GM11168 (cell line): ENCODE results near the gene BCAR1.
"Not testable (repeated sequence)": the region's sequence is repeated elsewhere in the genome, so short reads cannot be mapped to it uniquely, and the experiment has no call there.

ENCODE experiments used
- in situ Hi-C: fragments of 300-500 bp; cut with MboI; formaldehyde crosslinking; loops from one replicate; pipeline ENCODE4 v1.12.0; 2022; ENCODE audit warnings: low sequenced_read_pairs; ENCODE audit not compliant: unreplicated experiment

BCAR1 gene, protein sequence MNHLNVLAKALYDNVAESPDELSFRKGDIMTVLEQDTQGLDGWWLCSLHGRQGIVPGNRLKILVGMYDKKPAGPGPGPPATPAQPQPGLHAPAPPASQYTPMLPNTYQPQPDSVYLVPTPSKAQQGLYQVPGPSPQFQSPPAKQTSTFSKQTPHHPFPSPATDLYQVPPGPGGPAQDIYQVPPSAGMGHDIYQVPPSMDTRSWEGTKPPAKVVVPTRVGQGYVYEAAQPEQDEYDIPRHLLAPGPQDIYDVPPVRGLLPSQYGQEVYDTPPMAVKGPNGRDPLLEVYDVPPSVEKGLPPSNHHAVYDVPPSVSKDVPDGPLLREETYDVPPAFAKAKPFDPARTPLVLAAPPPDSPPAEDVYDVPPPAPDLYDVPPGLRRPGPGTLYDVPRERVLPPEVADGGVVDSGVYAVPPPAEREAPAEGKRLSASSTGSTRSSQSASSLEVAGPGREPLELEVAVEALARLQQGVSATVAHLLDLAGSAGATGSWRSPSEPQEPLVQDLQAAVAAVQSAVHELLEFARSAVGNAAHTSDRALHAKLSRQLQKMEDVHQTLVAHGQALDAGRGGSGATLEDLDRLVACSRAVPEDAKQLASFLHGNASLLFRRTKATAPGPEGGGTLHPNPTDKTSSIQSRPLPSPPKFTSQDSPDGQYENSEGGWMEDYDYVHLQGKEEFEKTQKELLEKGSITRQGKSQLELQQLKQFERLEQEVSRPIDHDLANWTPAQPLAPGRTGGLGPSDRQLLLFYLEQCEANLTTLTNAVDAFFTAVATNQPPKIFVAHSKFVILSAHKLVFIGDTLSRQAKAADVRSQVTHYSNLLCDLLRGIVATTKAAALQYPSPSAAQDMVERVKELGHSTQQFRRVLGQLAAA

DNA sequence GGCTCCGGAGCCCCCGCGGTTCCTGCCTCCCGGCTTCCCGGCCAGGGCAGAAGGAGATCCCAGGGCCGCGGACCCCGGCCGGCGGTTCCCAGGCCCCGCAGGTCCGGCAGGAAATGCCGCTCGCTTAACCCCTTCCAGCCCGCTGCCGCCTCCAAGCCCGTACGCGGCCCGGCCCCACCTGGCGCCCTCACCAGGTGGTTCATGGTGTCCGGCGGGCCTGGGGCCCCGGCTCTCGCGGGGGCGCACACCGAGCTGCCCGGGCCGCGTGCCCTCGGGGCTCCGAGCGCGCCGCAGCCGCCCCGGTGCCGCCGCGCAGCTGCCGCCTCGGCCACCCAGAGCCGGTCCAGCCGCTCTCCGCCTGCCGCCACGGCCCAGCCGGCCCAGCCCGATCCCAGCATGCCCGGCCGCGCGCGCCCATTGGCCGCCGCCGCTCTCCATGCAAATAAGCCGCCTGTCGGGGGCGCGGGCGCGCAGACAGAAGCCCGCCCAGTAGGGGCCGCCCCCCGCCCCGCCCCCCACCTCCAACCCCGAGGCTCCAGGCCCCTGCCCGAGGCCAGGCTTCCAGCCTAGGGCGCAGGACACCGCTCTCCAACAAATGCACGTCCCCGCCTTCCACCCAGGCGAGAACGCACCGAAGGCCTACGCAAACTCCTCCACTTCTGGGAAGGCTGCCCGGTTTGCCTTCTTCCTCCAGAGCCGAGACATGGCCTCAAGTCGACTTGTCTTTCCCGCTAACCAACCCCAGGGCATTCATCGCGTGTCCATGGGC lies at the start of gene BCAR1:
BCAR1 (minus strand) TSS at position 345 of the 769 bp plus-strand sequence; CDS start at position 203, 142 bp downstream.
- in situ Hi-C loops, result no loop called here

DNA sequence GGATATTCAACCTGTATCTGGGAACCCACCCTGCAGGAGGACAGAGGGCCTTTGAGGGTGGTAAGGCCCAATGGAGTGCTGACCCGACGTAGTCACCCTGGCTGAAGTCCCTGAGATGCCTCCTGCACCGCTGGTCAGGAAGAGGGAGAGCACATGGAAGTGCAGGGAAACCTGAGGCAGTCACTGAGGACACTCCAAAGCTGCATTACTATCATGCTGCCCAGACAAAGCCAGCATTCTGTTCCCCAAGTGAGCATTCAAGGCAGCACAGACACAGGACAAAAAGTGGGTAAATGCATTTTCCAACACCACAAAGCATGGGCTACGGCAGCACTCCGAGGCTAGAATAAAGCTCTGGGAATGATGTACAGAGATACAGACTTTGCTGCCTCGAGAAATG lies 46.8 kb upstream of the BCAR1 start:
- in situ Hi-C loops, result no loop called here

DNA sequence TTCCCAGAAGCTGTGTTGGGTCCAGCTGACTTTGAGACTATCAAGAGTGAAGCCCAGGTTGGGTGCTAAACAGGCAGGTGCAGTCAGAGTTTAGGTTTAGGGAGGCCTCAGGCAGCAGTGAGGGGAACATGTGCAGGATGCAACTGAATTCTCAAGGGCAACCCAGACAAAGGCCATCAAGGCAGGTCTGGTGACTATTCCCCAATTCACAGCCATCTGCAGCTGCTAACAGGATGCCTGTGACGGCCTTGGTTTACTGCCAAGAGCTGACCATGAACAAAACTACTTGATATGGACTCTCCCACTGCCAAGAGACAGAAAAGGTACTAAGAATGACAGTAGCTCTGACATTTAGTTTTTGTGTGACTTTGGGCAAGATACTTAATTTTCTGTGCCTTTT lies 45.2 kb upstream of the BCAR1 start:
- in situ Hi-C loops, result no loop called here

DNA sequence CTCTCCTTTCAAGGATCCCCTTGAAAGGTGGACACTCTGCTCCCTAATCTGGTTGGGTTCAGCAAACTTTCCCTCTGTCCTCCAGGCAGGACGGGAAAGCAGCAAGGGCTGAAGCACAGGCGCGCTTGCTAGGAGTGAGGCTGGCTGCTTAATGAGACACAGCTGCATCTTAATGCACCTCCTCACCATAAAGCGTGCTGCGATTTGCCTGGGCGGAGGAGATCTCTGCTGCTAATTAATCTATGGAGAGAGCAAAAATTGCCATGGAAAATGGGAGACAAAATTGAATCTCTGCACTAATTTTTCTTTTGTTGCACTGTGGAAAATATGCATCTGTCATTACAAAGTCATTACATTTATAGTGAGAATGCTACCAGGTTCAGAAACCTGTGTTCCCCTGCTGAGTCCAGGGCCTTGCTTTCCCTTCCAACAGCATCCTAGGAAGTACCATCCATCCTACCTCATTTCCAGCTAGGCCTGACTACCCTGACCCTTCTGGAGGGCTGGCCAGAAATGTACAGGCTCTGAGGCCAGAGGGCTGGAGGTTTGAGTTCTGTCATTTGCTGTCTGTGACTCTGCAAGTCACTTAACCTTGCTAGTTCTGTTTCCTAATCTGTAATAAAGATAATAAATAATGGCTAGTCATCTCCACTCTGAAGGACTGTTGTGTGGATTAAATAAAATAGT lies 43.5 kb upstream of the BCAR1 start:
- in situ Hi-C loops, result no loop called here

DNA sequence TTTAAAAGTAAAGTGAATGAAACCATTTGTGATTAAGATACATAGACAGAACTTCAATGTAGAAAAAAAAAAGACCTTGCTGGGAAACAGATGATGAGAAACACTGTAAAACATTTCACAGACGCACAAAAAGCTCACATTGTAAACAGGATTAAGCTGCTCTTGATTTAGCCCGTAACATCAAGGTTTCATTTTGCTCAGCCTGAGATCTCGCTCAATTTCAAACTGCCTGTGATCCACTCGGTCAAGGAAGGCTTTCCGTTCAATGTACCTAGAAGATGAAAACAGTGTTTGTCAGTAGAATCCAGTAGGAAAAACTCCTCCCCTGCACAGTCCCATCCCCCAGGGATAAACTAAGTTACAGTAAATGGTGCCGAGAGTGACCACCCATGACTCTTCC lies 42.3 kb upstream of the BCAR1 start:
- in situ Hi-C loops, result no loop called here

DNA sequence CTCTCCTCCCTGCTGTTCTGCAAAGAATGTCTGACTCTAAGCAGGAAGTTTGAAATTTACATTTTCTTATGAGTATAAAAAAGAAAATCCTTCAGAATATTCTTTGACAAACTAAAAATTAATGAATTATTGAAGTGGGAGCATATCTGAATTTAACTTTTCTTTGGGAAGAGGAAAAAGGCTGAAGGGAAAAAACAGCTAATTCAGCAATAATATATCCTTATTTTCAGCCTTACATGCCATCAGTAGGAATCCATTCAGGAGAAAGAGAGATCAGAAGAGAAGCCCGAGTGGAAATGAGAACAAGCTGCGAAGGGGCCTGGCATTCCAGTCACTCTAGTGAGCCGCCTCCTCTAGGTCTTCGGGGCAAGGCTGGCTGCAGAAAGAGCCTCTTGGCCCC lies 41.7 kb upstream of the BCAR1 start:
- in situ Hi-C loops, result no loop called here

DNA sequence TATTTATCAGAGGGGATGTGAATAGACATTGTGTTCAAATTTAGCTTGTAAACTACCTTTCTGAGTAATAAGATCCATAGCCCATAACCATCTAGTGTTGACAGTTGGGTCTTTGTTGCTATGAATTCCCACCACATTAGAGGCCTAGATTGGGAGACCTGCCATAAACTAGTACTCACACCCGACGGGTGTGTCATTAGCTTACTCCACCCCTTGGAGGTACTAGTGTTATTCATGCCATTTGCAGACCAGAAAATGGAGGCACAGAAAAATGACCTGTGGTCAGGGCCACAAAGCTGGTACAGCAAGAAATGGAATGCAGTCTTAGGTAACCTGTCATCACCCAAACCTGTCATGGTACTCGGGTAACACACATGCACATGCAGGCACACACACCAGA lies 41.3 kb upstream of the BCAR1 start:
- in situ Hi-C loops, result no loop called here

DNA sequence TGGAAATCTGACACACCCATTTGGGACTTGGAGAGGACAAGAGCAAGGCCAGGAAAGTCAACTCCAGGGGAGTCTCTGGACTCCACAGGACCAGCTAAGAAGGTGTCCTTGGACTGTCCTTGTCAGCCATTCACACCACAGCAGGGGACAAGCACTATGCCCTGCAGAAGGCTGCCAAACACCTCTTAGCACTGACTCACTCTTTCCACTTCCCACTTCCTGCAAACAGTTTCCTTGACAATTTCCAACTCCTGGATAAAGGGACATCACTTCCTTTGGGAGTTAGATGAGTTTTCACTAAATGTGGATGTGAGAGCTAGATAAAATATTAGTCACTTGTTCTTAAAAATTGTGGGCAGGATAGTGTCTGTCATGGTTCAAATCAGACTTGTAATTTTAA lies 37.8 kb upstream of the BCAR1 start:
- in situ Hi-C loops, result no loop called here

DNA sequence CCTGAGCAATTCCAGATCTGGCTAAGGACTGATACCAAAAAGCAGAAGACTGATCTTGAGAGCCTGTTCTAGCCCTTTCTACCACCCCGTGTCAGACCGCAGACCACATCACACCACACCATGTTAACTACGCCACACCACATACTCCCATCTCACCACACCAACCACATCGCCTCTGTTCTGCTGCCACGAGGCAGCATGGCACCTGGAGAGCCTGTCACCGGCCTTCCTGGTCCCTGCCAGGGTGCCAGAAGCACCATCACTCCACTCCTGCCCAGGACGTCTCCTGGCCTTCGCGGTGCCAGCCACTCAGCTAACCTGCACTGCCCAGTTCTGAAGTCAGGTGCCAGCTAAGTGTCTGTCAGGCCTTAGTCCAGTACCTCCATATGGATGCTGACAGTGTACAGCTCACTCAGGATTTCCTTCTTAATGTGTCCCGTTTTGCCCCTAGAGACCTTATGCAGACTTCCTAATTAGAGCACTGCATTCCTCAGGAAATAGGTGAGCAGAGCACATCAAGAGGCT lies 37.2 kb upstream of the BCAR1 start:
- in situ Hi-C loops, result no loop called here

DNA sequence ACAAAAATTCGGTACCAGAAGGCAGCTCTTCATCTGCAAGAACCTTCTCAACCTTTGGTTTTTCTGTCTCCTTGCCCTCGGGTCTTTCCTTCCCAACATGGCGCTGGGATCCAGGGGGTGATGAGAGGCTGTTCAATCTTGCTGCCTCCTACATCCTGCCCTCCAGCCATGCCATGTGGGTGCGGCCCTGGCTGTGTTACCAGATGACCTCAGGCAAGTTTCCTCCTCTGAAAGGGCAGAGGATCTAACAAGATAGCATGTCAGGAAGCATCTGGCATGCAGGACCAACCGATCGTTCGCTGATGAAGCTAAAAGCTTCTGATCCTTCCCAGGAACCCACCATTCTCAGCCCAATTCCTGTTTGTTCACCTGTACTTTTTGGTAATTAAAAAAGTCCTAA lies 36.8 kb upstream of the BCAR1 start:
- in situ Hi-C loops, result no loop called here

DNA sequence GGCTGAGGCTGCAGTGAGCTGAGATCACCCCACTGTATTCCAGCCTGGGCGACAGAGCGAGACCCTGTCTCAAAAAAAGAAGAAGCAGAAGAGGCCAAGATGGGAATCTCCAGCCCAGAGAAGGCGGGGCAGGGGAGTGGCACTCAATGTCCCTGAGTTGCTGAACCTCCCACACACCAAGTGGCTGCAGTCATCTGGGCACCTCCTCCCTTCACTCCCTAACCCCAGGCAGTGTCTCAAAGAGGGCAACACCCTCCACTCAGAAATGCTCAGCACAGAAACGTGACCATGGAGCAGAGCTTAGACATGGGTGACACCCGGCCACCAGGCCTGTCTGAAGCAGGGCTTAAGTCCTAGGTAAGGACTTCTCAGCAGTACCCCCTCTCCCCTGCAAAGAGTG lies 36.3 kb upstream of the BCAR1 start:
- in situ Hi-C loops, result no loop called here

DNA sequence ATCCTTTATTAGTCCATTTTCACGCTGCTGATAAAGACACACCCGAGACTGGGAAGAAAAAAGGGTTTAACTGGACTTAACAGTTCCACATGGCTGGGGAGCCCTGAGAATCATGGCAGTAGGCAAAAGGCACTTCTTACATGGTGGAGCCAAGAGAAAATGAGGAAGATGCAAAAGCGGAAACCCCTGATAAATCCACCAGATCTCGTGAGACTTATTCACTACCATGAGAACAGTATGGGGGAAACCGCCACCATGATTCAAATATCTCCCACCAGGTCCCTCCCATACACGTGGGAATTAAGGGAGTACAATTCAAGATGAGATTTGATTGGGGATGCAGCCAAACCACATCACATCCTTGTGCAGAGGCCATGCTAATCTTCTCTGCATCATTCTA lies 35.0 kb upstream of the BCAR1 start:
- in situ Hi-C loops, result no loop called here

DNA sequence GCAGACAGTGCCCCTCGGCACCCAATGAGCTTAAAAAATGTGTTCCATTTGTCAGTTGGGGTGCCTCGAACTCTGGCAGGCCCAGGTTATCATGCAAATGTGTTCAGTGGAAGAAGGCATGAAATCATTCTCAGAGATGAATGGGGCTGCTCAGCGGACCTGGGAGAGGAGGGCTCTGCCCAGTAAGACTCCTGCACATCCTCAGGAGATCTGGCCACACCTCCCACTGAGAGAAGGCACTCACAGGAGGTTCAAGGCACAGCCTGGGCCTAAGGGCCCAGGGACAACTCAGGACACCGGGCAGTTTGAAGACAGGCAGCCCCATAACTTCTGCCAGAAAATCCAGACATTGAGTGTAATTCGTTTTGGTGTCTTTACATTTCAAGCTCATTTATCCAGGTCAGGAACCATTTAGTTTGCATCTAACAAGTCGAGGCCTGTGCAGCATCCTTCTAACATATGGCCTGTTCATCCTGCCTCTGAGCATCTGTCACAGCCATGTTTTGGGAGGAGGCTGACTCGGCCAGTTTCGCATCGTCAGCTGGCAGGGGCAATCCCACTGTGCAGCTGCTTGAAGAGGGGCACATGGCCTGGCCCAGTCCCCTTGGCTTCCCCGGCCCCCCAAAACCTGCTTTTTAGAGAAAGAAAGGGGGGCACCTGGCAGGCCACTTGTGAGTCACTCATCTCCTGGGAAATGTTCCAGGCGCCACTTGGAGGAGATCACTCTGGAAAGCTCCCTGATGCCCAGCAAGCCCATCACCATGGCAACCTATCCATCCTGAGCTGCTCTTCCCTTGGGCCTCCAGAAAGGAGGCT lies 31.2 kb upstream of the BCAR1 start:
- in situ Hi-C loops, result no loop called here

DNA sequence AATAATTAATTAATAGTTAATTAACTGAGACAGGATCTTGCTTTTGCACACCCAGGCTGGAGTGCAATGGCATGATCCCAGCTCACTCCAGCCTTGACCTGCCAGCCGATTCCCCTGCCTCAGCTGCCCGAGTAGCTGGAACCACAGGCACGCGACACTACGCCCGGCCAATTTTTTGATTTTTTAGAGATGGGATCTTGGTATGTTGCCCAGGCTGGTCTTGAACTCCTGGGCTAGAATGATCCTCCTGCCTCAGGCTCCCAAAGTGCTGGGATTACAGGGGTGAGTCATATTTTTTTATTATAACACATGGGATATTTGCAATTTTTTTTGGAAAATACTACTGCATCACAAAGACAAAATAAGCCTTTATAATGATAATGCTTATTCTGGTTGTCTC lies 30.4 kb upstream of the BCAR1 start:
- in situ Hi-C loops, result no loop called here

DNA sequence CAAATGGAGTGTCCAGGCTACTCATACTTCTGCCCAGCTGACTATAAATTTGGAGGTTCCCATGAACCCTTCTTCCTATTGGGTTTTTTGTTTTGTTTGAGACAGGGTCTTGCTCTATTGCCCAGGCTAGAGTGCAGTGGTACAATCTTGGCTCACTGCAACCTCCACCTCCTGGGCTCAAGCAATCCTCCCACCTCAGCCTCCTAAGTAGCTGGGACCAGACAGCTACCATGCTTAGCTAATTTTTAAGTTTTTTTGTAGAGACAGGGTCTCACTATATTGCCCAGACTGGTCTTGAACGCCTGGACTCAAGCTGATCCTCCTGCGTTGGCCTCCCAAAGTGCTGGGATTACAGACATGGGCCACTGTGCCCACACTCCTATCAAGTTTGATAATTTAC lies 29.6 kb upstream of the BCAR1 start:
- in situ Hi-C loops, result not testable (repeated sequence)

DNA sequence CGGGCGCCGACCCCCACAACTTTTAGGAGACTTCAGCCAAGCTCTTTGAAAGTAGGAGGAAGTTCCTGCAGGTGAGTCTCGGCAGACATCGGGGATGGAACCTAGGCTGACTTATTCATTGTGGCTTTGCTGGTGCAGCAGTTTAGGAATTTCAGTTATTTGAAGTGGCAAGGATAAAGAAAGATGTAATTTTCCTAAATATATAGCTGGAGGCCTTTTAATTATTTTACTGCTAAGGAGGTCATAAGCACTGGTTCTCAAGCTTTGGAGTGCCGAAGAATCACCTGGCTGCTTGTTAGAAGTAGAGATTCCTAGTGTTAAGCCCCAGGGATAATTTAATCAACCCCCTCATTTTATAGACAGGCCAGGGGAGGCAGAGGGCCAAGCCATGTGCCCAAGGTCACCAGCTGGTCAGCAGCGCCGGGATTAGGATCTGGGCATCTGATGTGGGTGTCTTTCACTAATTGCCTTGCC lies 28.9 kb upstream of the BCAR1 start:
- in situ Hi-C loops, result no loop called here

DNA sequence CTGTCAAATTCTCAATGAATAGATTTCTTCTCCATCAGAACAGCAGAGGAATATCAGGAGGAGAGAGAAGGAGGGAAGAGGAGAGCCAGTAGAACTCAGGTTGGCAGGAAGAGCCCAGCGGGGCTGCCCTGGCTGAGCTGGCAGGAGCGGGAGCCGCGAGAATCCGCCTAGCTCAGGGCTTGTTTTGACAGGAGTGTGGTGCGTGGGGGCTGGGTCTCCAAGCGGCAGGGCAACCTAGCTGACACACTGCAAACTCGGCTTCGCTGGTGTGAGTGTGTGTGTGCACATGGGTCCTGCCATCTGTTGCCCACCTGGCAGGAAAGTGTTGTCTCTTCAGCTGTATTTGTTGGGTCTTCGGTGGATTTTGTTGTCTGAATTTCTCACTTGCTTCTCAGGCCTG lies 27.9 kb upstream of the BCAR1 start:
- in situ Hi-C loops, result no loop called here

DNA sequence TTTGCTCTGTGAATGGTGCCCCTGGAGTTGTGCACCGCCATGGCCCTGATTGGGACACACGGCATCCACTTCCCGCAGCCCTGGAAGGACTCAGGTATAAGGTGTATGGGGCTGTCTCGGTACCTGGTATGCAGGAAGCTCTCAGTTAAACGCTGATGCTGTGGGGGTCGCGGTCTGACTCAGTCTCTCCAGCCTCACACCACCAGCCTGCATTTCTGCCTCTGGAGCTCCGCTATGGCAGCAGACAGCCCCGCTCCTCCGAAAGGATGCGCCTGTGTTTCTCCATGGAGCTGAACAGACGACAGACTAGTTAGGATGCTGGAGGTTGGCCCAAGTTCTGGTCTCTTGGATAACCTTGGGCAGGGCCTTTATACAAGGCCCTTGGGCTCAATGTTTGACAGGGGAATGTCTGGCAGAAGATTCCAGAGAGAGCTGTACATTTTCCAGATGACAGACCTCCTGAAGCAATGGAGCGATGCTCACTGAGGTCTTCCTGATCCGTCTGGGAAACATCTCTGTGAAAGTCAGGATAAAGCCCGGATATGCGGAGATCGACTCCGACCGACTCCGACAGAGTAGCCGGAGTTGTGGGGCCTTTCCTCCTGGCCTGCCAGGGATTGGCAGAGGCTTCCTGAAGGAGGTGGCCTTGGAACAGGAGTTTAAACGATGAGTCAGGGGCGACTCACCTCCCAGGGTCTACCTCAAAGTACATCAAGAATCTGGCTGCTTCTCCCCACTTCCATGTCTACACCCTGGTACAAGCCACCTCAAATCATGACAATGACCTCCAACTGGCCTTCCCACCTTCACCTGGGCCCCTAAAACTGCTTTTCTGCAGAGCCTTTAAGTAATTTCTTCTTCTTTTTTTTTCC lies 21.9 kb upstream of the BCAR1 start:
- in situ Hi-C loops, result no loop called here
